HL-60 (cell line): ENCODE data around the gene IFT80.
"Not testable (repeated sequence)": the region's sequence is repeated elsewhere in the genome, so short reads cannot be mapped to it uniquely, and the experiment has no call there.

Experiments used
- DNase-seq, 2 experiments: peaks; one replicate each; pipeline ENCODE4 v3.0.0-alpha.2; 2010 to 2020; ENCODE audit warnings: low read depth in 1 of 2, low spot score in 1 of 2
- H3K27ac ChIP-seq: fragments of 250-450 bp; sonication (Bioruptor Pico); replicated peaks from 2 replicates; pipeline ENCODE4 v1.5.1; 2020; ENCODE audit warnings: mild to moderate bottlenecking, moderate library complexity
- H3K27me3 ChIP-seq: fragments of 250-450 bp; sonication (Bioruptor Pico); 2 replicates; pipeline ENCODE4 v1.5.1; 2021; ENCODE audit warnings: mild to moderate bottlenecking, moderate library complexity; ENCODE audit not compliant: insufficient read depth, poor library complexity, severe bottlenecking
- H3K4me3 ChIP-seq: replicated peaks from 2 replicates; pipeline ENCODE4 v1.5.1; 2011; ENCODE audit warnings: mild to moderate bottlenecking, control low read depth, low read length; ENCODE audit not compliant: insufficient read depth
- GABPA ChIP-seq: IDR thresholded peaks from 2 replicates; pipeline ENCODE4 v1.6.1; 2012; ENCODE audit warnings: low read depth
- POLR2AphosphoS5 ChIP-seq: IDR thresholded peaks from 2 replicates; pipeline ENCODE4 v1.6.1; 2012; ENCODE audit warnings: low read depth
- REST ChIP-seq: IDR thresholded peaks from 2 replicates; pipeline ENCODE4 v1.6.1; 2012; ENCODE audit warnings: low read depth; ENCODE audit not compliant: insufficient replicate concordance
- SPI1 ChIP-seq: IDR thresholded peaks from 2 replicates; pipeline ENCODE4 v1.6.1; 2012; ENCODE audit warnings: low read depth, mild to moderate bottlenecking, borderline replicate concordance
- TF ChIP-seq, protein P1 (sequence below): IDR thresholded peaks from one replicate; pipeline ENCODE4 v1.5.1; 2011; ENCODE audit warnings: low read length, control low read depth, inconsistent platforms; ENCODE audit not compliant: insufficient read depth

IFT80 gene

DNA sequence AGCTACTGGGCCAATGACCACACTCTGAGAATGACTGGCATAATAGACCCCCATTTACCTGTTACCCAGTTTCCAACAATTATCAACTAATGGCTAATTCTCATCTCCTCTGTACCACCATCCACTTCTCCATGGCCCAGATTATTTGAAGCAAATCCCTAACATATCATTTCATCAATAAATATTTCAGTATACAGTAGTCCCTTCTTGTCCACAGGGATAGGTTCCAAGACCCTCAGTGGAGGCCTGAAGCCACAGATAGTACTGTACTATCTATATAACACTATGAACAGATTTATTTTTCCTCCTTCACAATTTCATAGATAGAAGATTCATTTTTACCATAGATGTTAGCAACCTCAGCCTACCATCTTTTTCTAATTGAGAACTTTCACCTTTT lies 68.3 kb downstream of the IFT80 start:
- Histone ChIP-seq H3K4me3 (no peak overlapping the region), H3K27ac (no peak overlapping the region), H3K27me3 (no peaks in the 10 kb centered on the region)
- no peak for DNase-seq
- no peak for TF ChIP-seq GABPA
- TF ChIP-seq SPI1, result no peak
- TF ChIP-seq, protein P1, sequence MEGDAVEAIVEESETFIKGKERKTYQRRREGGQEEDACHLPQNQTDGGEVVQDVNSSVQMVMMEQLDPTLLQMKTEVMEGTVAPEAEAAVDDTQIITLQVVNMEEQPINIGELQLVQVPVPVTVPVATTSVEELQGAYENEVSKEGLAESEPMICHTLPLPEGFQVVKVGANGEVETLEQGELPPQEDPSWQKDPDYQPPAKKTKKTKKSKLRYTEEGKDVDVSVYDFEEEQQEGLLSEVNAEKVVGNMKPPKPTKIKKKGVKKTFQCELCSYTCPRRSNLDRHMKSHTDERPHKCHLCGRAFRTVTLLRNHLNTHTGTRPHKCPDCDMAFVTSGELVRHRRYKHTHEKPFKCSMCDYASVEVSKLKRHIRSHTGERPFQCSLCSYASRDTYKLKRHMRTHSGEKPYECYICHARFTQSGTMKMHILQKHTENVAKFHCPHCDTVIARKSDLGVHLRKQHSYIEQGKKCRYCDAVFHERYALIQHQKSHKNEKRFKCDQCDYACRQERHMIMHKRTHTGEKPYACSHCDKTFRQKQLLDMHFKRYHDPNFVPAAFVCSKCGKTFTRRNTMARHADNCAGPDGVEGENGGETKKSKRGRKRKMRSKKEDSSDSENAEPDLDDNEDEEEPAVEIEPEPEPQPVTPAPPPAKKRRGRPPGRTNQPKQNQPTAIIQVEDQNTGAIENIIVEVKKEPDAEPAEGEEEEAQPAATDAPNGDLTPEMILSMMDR, result no peak
- no peak for TF ChIP-seq REST
- TF ChIP-seq POLR2AphosphoS5, result no peak

GRCh38 chr3:160330109-160330508 lies 68.9 kb downstream of the IFT80 start:
- H3K27me3 ChIP-seq, result no peaks in the 10 kb centered on the region
- H3K4me3 ChIP-seq, result no peak overlapping the region
- H3K27ac ChIP-seq, result no peak overlapping the region
- TF ChIP-seq SPI1, result no peak
- TF ChIP-seq REST, result no peak
- TF ChIP-seq, protein P1, result no peak
- TF ChIP-seq GABPA, result no peak
- DNase-seq, result no peak

- H3K27me3 ChIP-seq, DNase-seq, H3K4me3 ChIP-seq, H3K27ac ChIP-seq: not testable (repeated sequence)
Observed at GRCh38 chr3:160326286-160326685, 72.7 kb downstream of the IFT80 start.

GRCh38 chr3:160321821-160322220 lies 77.2 kb downstream of the IFT80 start:
- H3K27me3 ChIP-seq, result not testable (repeated sequence)

DNA sequence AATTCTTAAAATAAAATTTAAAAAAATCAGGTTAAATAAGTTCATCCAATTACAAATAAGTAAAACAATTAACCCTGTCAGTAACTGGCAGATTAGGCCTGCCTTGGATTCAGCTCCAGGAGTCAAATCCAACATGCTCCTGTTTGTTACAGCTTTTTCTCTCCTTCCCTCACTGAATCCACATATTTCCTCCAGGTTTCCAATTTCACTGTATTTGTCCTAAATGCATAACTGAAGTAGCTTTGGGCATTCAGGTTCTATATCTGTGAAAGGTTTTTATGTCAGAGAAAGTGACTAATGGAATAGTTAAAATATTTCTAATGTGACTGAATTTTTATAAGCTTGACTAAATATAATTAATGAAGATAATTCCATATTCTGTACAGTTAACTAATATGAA lies 79.7 kb downstream of the IFT80 start:
- DNase-seq, result no peak
- no peak overlapping the region for H3K4me3 ChIP-seq
- TF ChIP-seq, protein P1, result no peak
- no peak for TF ChIP-seq SPI1
- TF ChIP-seq REST, result no peak
- no peak for TF ChIP-seq POLR2AphosphoS5
- TF ChIP-seq GABPA, result no peak
- H3K27ac ChIP-seq, result no peak overlapping the region
- no peaks in the 10 kb centered on the region for H3K27me3 ChIP-seq

More at GRCh38 chr3:160321821-160322220, 77.2 kb downstream of the IFT80 start:
- not testable (repeated sequence) for H3K27ac ChIP-seq, H3K4me3 ChIP-seq, DNase-seq
